ENCODE results near the gene PTPRG.

DNA sequence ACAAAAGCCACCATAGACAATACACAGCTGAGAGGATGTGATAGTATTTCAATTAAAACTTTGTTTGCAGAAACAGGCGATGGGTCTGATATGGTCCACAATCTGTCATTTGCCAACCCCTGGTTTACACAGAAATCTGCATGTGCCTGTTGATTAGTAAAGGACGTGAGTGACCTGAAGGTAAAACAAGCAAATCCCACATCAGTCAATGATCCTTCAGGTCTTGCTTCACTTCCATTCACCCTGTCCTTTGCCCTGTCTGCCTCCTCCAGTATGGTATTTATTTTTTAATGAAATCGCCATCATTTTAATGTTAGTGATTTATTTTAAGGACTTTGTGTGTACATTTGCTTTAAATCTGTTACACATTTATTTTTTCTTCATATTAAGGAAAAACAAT, 645.8 kb downstream of the PTPRG start:
- no peak for TF ChIP-seq POLR2A (IDR thresholded peaks at IDR 0.05)
- TF ChIP-seq, protein P1, sequence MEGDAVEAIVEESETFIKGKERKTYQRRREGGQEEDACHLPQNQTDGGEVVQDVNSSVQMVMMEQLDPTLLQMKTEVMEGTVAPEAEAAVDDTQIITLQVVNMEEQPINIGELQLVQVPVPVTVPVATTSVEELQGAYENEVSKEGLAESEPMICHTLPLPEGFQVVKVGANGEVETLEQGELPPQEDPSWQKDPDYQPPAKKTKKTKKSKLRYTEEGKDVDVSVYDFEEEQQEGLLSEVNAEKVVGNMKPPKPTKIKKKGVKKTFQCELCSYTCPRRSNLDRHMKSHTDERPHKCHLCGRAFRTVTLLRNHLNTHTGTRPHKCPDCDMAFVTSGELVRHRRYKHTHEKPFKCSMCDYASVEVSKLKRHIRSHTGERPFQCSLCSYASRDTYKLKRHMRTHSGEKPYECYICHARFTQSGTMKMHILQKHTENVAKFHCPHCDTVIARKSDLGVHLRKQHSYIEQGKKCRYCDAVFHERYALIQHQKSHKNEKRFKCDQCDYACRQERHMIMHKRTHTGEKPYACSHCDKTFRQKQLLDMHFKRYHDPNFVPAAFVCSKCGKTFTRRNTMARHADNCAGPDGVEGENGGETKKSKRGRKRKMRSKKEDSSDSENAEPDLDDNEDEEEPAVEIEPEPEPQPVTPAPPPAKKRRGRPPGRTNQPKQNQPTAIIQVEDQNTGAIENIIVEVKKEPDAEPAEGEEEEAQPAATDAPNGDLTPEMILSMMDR (IDR thresholded peaks at IDR 0.05) = no peak
